H1 (cell line): ENCODE results near the gene MOB1B. TPM values are rescaled to one million over a fixed set of nuclear protein-coding genes. Genes with fewer than 3 reads are reported as not detected.

ENCODE experiments used
- CTBP2 ChIP-seq: IDR thresholded peaks from 2 replicates; pipeline ENCODE4 v1.7.0; 2011; ENCODE audit warnings: borderline replicate concordance, mild to moderate bottlenecking, moderate library complexity, mixed read lengths, low read length; ENCODE audit not compliant: insufficient read depth, insufficient read length
- EGR1 ChIP-seq: IDR thresholded peaks from 2 replicates; pipeline ENCODE4 v1.6.1; 2011; ENCODE audit warnings: low read depth, low read length, borderline replicate concordance
- HDAC2 ChIP-seq, 2 experiments: fragments of 300-600 bp in 1 of 2; sonication (generic) in 1 of 2; IDR thresholded peaks; 2 replicates each; pipeline ENCODE4 v1.6.1; 2011 to 2012; ENCODE audit warnings: low read depth in 2 of 2, low read length in 2 of 2, mild to moderate bottlenecking in 2 of 2, moderate library complexity in 2 of 2, borderline replicate concordance in 1 of 2, inconsistent platforms in 1 of 2
- HDAC6 ChIP-seq: IDR thresholded peaks from one replicate; pipeline ENCODE4 v1.7.1; 2012; ENCODE audit warnings: low read depth, mild to moderate bottlenecking, inconsistent platforms, low read length, moderate library complexity
- JUND ChIP-seq: IDR thresholded peaks from 2 replicates; pipeline ENCODE4 v1.6.1; 2011; ENCODE audit warnings: mild to moderate bottlenecking, improper control_type of control experiment, low read length
- RAD21 ChIP-seq, 2 experiments: IDR thresholded peaks in 1 of 2; conservative IDR thresholded peaks in 1 of 2; 2 replicates each; pipeline ENCODE4 v1.6.1; 2011; ENCODE audit warnings: low read depth in 2 of 2, low read length in 2 of 2, improper control_type of control experiment in 1 of 2, inconsistent platforms in 1 of 2, mild to moderate bottlenecking in 1 of 2, moderate library complexity in 1 of 2
- SAP30 ChIP-seq: fragments of 300-600 bp; sonication (generic); IDR thresholded peaks from 2 replicates; pipeline ENCODE4 v1.7.1; 2012; ENCODE audit warnings: low read length, moderate library complexity, mild to moderate bottlenecking, inconsistent platforms; ENCODE audit not compliant: insufficient read depth, insufficient replicate concordance
- SRF ChIP-seq: IDR thresholded peaks from 2 replicates; pipeline ENCODE4 v1.6.1; 2011; ENCODE audit warnings: mild to moderate bottlenecking, low read depth, low read length, moderate library complexity
- polyA plus RNA-seq, 7 experiments: library from polyadenylated mRNA; depleted of rRNA in 3 of 7; stranded (reverse) in 5 of 7; unstranded in 2 of 7; fragments of >200 nt in 5 of 7; fragments of 200-250 nt in 2 of 7; gene quantifications; 1 replicate in 5 of 7; 2 replicates in 1 of 7; 4 replicates in 1 of 7; pipeline versions ENCODE4 v1.2.1 to v1.2.3, GENCODE V29; 2011 to 2013; ENCODE audit warnings: missing spikeins in 2 of 7, mixed read lengths in 2 of 7
- total RNA-seq: library from RNA; stranded (reverse); fragmentation: NEBNext Ultra II Directional; extraction: Animal tissue kit (Norgen Biotek cat#: 25700); gene quantifications from 2 replicates; pipeline ENCODE4 v1.2.1, GENCODE V29; 2021

The MOB1B gene
- total and polyA plus RNA-seq, 2 of the 8 experiments (the other 6 are each of a cell fraction or from before 2014, with no cell fraction given): 3.8 to 33.5 TPM

GRCh38 chr4:70930530-70931256 lies 28.5 kb downstream of the MOB1B start (continued):
- TF ChIP-seq RAD21 (IDR thresholded peaks at IDR 0.05 in 1 of 2, conservative IDR thresholded peaks at IDR 0.05 in 1 of 2; ENCODE audit: low read depth in 2 of 2, low read length in 2 of 2): no peak
- no peak for TF ChIP-seq HDAC6
- TF ChIP-seq HDAC2 (IDR thresholded peaks at IDR 0.05; ENCODE audit: borderline replicate concordance in 1 of 2, low read depth in 2 of 2, low read length in 2 of 2): no peak
- no peak for TF ChIP-seq EGR1
- no peak for TF ChIP-seq CTBP2
- no peak for TF ChIP-seq SAP30
- no peak for TF ChIP-seq JUND
- no peak for TF ChIP-seq SRF
